Fibroblast of skin of abdomen (primary cell): Measurements from ENCODE around the gene NAV2.
"Not testable (repeated sequence)": the region's sequence is repeated elsewhere in the genome, so short reads cannot be mapped to it uniquely, and the experiment has no call there.

Experiments used
- DNase-seq: peaks from one replicate; pipeline ENCODE4 v3.0.0-alpha.2; 2013

The NAV2 gene

DNA sequence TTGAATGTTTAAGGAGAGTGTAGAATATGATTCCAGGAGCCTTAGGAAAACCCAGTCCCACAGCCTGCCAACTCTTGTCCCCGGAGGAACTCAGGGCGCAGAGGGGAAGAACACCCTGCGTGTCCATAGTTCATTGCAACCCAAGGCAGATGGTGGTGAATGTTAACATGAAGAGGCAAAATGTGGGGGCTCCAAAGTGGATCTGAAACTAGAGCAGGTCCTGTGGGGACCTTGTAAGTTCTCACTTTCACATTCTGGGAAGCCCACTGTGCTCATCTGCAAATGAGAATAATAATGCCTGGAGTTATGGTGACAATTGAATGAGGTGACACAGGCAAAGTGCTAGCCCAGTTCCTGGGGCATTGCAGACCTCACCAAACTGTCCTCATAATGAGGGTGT is 246.6 kb downstream of the NAV2 start:
- no peak for DNase-seq

DNA sequence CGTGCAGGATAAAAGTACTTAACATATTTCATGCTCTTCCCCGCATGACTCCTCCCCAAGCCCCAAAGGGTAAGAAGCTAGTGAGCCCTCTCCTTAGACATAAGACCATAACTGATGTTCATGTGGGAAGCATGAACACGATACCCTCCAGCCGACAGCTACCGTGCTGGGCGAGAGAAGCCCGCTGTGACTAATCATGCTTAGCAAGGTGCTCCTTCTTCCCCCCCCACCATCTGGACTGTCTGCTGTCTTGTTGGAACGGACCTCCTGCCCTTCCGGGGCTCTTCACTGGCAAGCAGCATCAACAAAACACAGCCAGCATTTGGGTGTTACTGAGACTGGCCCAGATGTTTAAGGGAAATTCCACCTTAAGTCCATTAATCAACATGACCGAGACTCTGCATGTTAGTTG is 247.0 kb downstream of the NAV2 start:
- no peak for DNase-seq

DNA sequence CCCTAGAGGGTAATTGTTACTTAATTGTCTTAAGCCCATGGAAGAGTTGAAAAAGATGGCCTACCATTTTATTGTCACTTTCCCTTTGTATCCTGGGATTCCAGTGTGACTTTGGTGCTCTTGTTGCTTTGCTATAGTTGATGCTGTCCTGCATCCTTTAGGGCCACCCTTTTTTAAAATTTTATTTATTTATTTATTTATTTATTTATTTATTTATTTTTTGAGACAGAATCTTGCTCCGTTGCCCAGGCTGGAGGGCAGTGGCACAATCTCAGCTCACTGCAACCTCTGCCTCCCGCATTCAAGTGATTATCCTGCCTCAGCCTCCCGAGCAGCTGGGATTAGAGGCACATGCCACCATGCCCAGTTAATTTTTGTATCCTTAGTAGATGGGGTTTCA is 247.8 kb downstream of the NAV2 start:
- DNase-seq, result not testable (repeated sequence)

DNA sequence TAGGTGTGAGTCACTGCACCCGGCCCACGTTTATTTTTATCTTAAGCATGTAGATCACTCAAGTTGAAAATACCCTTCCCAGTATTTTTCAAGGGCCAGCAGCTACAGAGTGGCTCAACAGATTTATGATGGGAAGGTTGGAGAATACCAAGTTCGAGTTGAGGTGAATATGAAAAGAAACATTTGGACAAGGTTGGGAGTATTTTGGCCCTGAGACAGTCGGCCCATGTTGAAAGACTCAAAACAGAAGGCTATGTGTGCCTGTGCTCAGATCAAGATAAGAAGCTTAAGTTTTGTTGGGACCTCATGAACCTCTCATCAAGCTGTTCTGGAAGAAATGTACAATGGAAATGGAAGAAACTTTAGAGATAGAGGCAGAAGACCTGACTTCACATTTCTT is 248.6 kb downstream of the NAV2 start:
- DNase-seq, result no peak

GRCh38 chr11:19962053-19962800 is 249.6 kb downstream of the NAV2 start:
- no peak for DNase-seq

DNA sequence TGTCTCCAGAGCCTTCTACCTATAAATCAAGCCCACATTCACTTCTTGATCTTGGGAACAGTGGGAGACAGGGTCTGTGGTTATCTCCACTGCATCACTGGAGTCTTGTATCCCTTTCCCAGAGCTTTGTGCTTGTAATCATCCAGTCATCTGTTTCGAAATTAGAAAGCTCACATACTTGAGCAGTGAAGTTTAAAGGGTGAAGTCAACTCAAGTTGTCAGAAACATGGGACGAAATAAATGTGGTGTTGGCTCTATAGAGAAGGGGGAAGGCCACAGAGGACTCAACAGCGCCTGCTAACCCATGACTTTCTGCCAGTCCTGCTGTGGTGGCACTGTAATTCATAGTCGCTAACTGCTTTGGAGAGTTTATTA is 250.2 kb downstream of the NAV2 start:
- peak; percentile 91 for DNase-seq

DNA sequence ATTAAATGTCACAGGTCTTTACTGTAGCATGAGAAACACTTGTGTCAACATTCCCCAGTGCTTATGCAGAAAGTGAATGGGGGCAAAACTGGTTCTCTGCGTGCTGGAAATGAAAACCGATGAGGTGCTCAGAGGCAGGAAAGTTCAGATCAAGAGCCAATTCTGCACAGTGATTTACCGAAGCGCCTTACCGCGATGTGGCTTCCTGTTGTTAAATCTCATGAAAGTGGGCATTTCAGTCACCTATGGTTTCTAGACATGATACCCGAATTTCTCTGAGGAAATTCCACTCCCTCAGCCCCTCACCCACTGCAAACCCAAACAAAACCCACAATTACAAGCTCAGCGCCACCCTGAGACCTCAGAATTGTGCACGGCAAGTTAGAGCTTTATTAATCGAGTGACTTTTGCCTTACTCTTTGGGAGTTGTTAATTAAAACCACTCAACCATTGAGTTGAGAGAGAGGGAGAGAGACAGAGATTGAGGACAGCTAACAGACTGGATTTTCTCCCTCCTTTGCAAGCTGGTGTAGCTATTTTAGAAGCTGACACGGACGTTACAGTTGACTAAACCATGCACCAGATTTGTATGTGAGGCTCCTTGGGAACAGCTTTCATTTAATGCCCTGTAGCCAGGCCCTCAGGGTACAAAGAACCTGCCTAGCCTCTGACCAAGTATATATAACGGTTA is 251.2 kb downstream of the NAV2 start:
- DNase-seq, result no peak

DNA sequence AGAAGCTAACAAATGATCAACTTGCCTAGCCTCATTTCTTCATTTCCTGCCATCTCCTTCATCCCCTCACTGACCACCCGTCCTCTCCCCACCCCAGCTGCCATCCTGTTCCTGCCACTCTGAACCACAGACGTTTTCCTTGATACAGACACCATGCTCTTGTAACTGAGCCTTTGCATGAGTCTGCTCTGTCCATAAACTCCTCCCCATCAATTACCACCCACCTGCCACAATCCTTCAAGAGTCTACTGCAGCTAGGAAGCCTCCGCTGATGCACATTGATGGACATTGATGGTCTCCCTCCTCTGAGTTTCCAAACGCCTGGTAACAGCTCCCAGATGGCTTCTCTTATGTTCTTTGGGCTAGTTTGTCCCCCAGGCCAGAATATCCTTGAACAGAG is 253.8 kb downstream of the NAV2 start:
- no peak for DNase-seq

GRCh38 chr11:19966927-19967326 is 254.3 kb downstream of the NAV2 start:
- no peak for DNase-seq

- no peak for DNase-seq
Observed at GRCh38 chr11:19967787-19968186, 255.2 kb downstream of the NAV2 start.

- no peak for DNase-seq
Observed at GRCh38 chr11:19968860-19969259, 256.2 kb downstream of the NAV2 start.

DNA sequence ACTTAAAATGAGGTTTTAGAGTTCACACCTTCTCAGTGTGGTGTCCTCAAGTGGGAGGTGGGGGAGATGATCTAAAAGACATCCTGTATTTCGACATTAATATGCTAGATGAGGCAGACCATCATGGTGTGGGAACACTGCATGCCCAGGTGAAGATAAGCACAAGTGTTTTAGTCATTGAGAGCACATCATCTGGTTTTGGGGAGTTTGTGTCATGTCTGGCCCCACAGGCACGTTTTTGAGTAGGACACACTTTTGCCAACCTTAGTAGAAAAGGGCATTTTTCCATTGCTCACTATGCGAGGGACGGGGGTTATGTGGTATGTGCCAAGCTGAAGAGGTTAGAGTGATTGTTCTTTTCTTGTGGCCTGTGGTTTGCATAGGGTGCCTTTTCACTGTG is 258.3 kb downstream of the NAV2 start:
- no peak for DNase-seq

GRCh38 chr11:19972091-19972490 is 259.5 kb downstream of the NAV2 start:
- DNase-seq, result no peak

DNA sequence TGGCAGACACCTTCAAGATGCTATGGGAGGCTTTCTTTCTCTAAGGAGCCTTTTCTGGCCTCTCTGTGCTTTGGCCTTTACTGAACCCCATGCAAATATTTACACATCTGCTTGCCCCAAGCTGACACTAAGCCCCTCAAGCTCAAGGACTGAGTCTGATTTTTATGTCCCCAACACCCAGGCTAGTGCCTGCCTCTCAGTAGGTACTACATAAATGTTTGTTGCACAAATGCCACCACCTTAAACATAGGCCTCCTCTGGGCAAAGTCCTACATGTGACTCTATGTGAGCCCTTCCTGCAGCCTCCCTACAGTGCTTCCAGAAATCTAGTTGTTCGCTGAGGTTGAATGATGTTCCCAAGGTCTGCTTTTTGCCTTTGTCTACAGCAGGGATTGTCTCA is 260.0 kb downstream of the NAV2 start:
- no peak for DNase-seq

GRCh38 chr11:19973136-19973635 is 260.5 kb downstream of the NAV2 start:
- no peak for DNase-seq

GRCh38 chr11:19974886-19975285 is 262.2 kb downstream of the NAV2 start:
- DNase-seq, result peak; percentile 40

- DNase-seq, result no peak
Observed at GRCh38 chr11:19975414-19975990, 262.9 kb downstream of the NAV2 start.

- DNase-seq, result no peak
Observed at GRCh38 chr11:19976281-19976941, 263.8 kb downstream of the NAV2 start.

GRCh38 chr11:19977941-19978340 is 265.3 kb downstream of the NAV2 start:
- no peak for DNase-seq

DNA sequence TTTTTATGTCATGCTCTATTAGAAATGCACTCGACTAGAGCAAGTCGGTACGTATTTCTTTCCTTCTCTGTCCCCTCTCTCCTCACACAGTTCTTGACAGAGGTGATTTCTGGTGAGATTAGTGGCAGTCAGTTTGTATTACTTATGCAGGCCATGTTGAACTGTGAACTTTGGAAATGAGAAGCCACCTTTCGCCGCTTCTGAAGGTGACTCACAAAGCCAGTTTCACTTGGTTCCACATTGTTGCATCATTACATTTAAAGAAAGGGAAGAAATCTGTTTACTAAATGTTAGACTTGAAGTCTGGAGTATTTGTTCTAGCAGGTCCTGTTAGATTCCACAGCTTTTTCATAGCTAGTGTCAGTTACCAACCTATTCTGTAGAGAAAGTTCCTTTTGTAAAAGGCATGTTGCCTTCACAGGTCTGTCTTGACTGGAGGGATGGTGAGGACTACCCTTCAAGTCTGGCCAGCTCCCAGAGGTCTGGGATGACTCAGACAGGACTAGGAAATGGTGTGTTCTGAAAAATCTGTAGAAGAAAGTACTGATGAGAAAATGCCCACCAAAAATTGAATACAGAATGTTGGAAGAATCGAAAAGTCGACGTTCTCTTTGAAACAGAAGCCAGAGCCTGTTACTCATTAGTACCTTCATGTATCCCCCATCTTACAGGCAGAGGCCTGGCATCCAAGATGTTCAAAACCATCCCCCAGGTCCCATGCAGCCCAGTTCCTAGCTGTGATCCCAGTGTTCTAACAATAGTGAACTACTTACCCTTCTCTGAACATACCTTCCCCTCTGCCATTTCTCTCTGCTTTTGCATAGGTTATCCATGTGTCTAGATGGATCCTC is 266.3 kb downstream of the NAV2 start:
- peak; percentile 89 for DNase-seq

GRCh38 chr11:19979519-19979845 is 266.8 kb downstream of the NAV2 start:
- DNase-seq, result no peak

- DNase-seq, result no peak
Observed at GRCh38 chr11:19980388-19980787, 267.8 kb downstream of the NAV2 start.
